ENCODE data around the gene SETD1B.

Gene SETD1B

GRCh38 chr12:121783766-121784165 lies 20.0 kb upstream of the SETD1B start:
- peaks cover 71% of the 10 kb centered on the region for H3K79me2 ChIP-seq (ENCODE audit: insufficient read depth, low read length)
- TF ChIP-seq CTCF (conservative IDR thresholded peaks at IDR 0.05; ENCODE audit: low read length) = no peak
- TF ChIP-seq EZH2phosphoT487 (IDR thresholded peaks at IDR 0.05; ENCODE audit: borderline replicate concordance) = no peak
- H3K9me3 ChIP-seq (ENCODE audit: insufficient read depth, low read depth, low read length) = no peaks in the 10 kb centered on the region
- H3K9ac ChIP-seq (ENCODE audit: low read depth, low read length, poor library complexity, severe bottlenecking) = no peak overlapping the region
- no peak overlapping the region for H3K4me2 ChIP-seq (ENCODE audit: low read depth, low read length, poor library complexity, severe bottlenecking)
- no peaks in the 10 kb centered on the region for H3K27me3 ChIP-seq (ENCODE audit: insufficient read depth, low read length, poor library complexity, severe bottlenecking)
- H4K20me1 ChIP-seq (ENCODE audit: insufficient read depth, low read length, poor library complexity, severe bottlenecking) = peaks cover 20% of the 10 kb centered on the region
- peaks cover 29% of the 10 kb centered on the region; the same call in 1 of the 2 replicates for H3K36me3 ChIP-seq (ENCODE audit: insufficient read depth, low read length)
- no peak overlapping the region for H3K4me3 ChIP-seq (ENCODE audit: low read length, poor library complexity, severe bottlenecking)
- peaks cover 30% of the 10 kb centered on the region for H3K4me1 ChIP-seq (ENCODE audit: insufficient read depth, low read length, poor library complexity, severe bottlenecking)
- H3K9me2 ChIP-seq (replicated peaks; ENCODE audit: low read depth, low read length) = no peaks in the 10 kb centered on the region
- H2AFZ ChIP-seq (ENCODE audit: low read length) = no peak overlapping the region
- H3F3A ChIP-seq (ENCODE audit: low read depth) = no peaks in the 10 kb centered on the region; the same call in 1 of the 2 replicates

GRCh38 chr12:121784460-121784859 lies 19.3 kb upstream of the SETD1B start:
- Histone ChIP-seq H3K9ac (ENCODE audit: low read depth, low read length, poor library complexity, severe bottlenecking) (no peak overlapping the region), H3K4me2 (ENCODE audit: low read depth, low read length, poor library complexity, severe bottlenecking) (no peak overlapping the region), H2AFZ (ENCODE audit: low read length) (no peak overlapping the region), H3F3A (ENCODE audit: low read depth) (no peaks in the 10 kb centered on the region; the same call in 1 of the 2 replicates), H3K4me3 (ENCODE audit: low read length, poor library complexity, severe bottlenecking) (no peak overlapping the region), H3K4me1 (ENCODE audit: insufficient read depth, low read length, poor library complexity, severe bottlenecking) (peaks cover 37% of the 10 kb centered on the region), H3K27me3 (ENCODE audit: insufficient read depth, low read length, poor library complexity, severe bottlenecking) (no peaks in the 10 kb centered on the region), H4K20me1 (ENCODE audit: insufficient read depth, low read length, poor library complexity, severe bottlenecking) (peaks cover 27% of the 10 kb centered on the region), H3K79me2 (ENCODE audit: insufficient read depth, low read length) (peaks cover 78% of the 10 kb centered on the region), H3K9me2 (replicated peaks; ENCODE audit: low read depth, low read length) (no peaks in the 10 kb centered on the region), H3K36me3 (ENCODE audit: insufficient read depth, low read length) (peaks cover 22% of the 10 kb centered on the region; the same call in 1 of the 2 replicates), H3K9me3 (ENCODE audit: insufficient read depth, low read depth, low read length) (no peaks in the 10 kb centered on the region)
- TF ChIP-seq EZH2phosphoT487 (IDR thresholded peaks at IDR 0.05; ENCODE audit: borderline replicate concordance) (no peak), CTCF (conservative IDR thresholded peaks at IDR 0.05; ENCODE audit: low read length) (no peak)

GRCh38 chr12:121786440-121786825 lies 17.4 kb upstream of the SETD1B start:
- no peaks in the 10 kb centered on the region for H3K9me2 ChIP-seq (replicated peaks; ENCODE audit: low read depth, low read length)
- H3K36me3 ChIP-seq (ENCODE audit: insufficient read depth, low read length) = peaks cover 5% of the 10 kb centered on the region; the same call in 1 of the 2 replicates
- H2AFZ ChIP-seq (ENCODE audit: low read length) = no peak overlapping the region
- H3K79me2 ChIP-seq (ENCODE audit: insufficient read depth, low read length) = peaks cover 87% of the 10 kb centered on the region
- no peaks in the 10 kb centered on the region for H3K27me3 ChIP-seq (ENCODE audit: insufficient read depth, low read length, poor library complexity, severe bottlenecking)
- no peak overlapping the region for H3K9ac ChIP-seq (ENCODE audit: low read depth, low read length, poor library complexity, severe bottlenecking)
- H3K4me1 ChIP-seq (ENCODE audit: insufficient read depth, low read length, poor library complexity, severe bottlenecking) = peaks cover 52% of the 10 kb centered on the region
- no peak for TF ChIP-seq CTCF (conservative IDR thresholded peaks at IDR 0.05; ENCODE audit: low read length)
- TF ChIP-seq EZH2phosphoT487 (IDR thresholded peaks at IDR 0.05; ENCODE audit: borderline replicate concordance) = no peak
- H4K20me1 ChIP-seq (ENCODE audit: insufficient read depth, low read length, poor library complexity, severe bottlenecking) = peaks cover 27% of the 10 kb centered on the region
- no peak overlapping the region for H3K4me3 ChIP-seq (ENCODE audit: low read length, poor library complexity, severe bottlenecking)
- H3K9me3 ChIP-seq (ENCODE audit: insufficient read depth, low read depth, low read length) = no peaks in the 10 kb centered on the region
- H3F3A ChIP-seq (ENCODE audit: low read depth) = peaks cover 3% of the 10 kb centered on the region; the same call in 1 of the 2 replicates
- no peak overlapping the region for H3K4me2 ChIP-seq (ENCODE audit: low read depth, low read length, poor library complexity, severe bottlenecking)
